LNCaP clone FGC (cell line): ENCODE results near the gene ITGB6.
"Not testable (repeated sequence)": the region's sequence is repeated elsewhere in the genome, so short reads cannot be mapped to it uniquely, and the experiment has no call there.

Experiments
- DNase-seq: peaks from one replicate; pipeline ENCODE4 v3.0.0-alpha.2; 2011; ENCODE audit warnings: low read depth
- H3K4me3 ChIP-seq: 2 replicates; pipeline ENCODE4 v1.5.1; 2011; ENCODE audit warnings: mild to moderate bottlenecking, low read depth, low read length, control low read depth
- CTCF ChIP-seq: IDR thresholded peaks from 2 replicates; pipeline ENCODE4 v1.5.1; 2012; ENCODE audit warnings: mild to moderate bottlenecking; ENCODE audit not compliant: control insufficient read depth, insufficient read depth; ENCODE audit errors: extremely low read depth

Gene ITGB6

GRCh38 chr2:160126756-160127155, 73.3 kb downstream of the ITGB6 start:
- no peak for TF ChIP-seq CTCF
- no peak overlapping the region for H3K4me3 ChIP-seq
- DNase-seq = no peak

GRCh38 chr2:160126315-160126714, 73.8 kb downstream of the ITGB6 start:
- H3K4me3 ChIP-seq = no peak overlapping the region
- DNase-seq = no peak
- no peak for TF ChIP-seq CTCF

- DNase-seq = no peak
- no peak overlapping the region for H3K4me3 ChIP-seq
- TF ChIP-seq CTCF = no peak
Measured at GRCh38 chr2:160125828-160126227, 74.2 kb downstream of the ITGB6 start.

- TF ChIP-seq CTCF = no peak
- H3K4me3 ChIP-seq = no peak overlapping the region
- DNase-seq = no peak
Measured at GRCh38 chr2:160125366-160125765, 74.7 kb downstream of the ITGB6 start.

GRCh38 chr2:160124571-160124970, 75.5 kb downstream of the ITGB6 start:
- no peak for DNase-seq
- no peak for TF ChIP-seq CTCF

GRCh38 chr2:160114721-160115120, 85.4 kb downstream of the ITGB6 start:
- DNase-seq, H3K4me3 ChIP-seq: not testable (repeated sequence)

More at GRCh38 chr2:160124571-160124970, 75.5 kb downstream of the ITGB6 start:
- no peak overlapping the region for H3K4me3 ChIP-seq

GRCh38 chr2:160114020-160114419, 86.1 kb downstream of the ITGB6 start:
- no peak overlapping the region for H3K4me3 ChIP-seq
- DNase-seq = no peak
- TF ChIP-seq CTCF = no peak
